H9 (cell line): ENCODE results near the gene ZNF853. TPM values are rescaled to one million over a fixed set of nuclear protein-coding genes. Genes with fewer than 3 reads are reported as not detected.

ENCODE experiments used
- DNase-seq: peaks from one replicate; pipeline ENCODE4 v3.0.0-alpha.2; 2017
- H2AFZ ChIP-seq: one replicate; pipeline ENCODE4 v1.6.1; 2013; ENCODE audit warnings: mild to moderate bottlenecking, low read length, control low read depth, moderate library complexity
- H2AK5ac ChIP-seq: 2 replicates; pipeline ENCODE4 v1.6.1; 2013; ENCODE audit warnings: low read length, control low read depth, mixed read lengths; ENCODE audit not compliant: insufficient read length
- H2BK120ac ChIP-seq: one replicate; pipeline ENCODE4 v1.6.1; 2013; ENCODE audit warnings: low read depth, mild to moderate bottlenecking, low read length, control low read depth, inconsistent platforms; ENCODE audit not compliant: poor library complexity, severe bottlenecking
- H2BK12ac ChIP-seq: 2 replicates; pipeline ENCODE4 v1.6.1; 2013; ENCODE audit warnings: low read length, control low read depth, mixed read lengths, low read depth; ENCODE audit not compliant: insufficient read length
- H2BK15ac ChIP-seq: 2 replicates; pipeline ENCODE4 v1.6.1; 2013; ENCODE audit warnings: low read depth, low read length, control low read depth
- H2BK20ac ChIP-seq: one replicate; pipeline ENCODE4 v1.6.1; 2013; ENCODE audit warnings: low read depth, mild to moderate bottlenecking, low read length, control low read depth, inconsistent platforms; ENCODE audit not compliant: poor library complexity, severe bottlenecking
- H2BK5ac ChIP-seq: 2 replicates; pipeline ENCODE4 v1.6.1; 2013; ENCODE audit warnings: low read length, control low read depth, mixed read lengths; ENCODE audit not compliant: insufficient read length
- H3K14ac ChIP-seq: 2 replicates; pipeline ENCODE4 v1.6.1; 2013; ENCODE audit warnings: low read length, control low read depth; ENCODE audit not compliant: insufficient read depth
- H3K18ac ChIP-seq: 2 replicates; pipeline ENCODE4 v1.6.1; 2013; ENCODE audit warnings: low read depth, mild to moderate bottlenecking, mixed read lengths, low read length, control low read depth; ENCODE audit not compliant: insufficient read length
- H3K23ac ChIP-seq: 2 replicates; pipeline ENCODE4 v1.6.1; 2013; ENCODE audit warnings: low read length, control low read depth, mixed read lengths, low read depth; ENCODE audit not compliant: insufficient read length
- H3K23me2 ChIP-seq: 2 replicates; pipeline ENCODE4 v1.6.1; 2013; ENCODE audit warnings: low read depth, mild to moderate bottlenecking, mixed read lengths, low read length, control low read depth; ENCODE audit not compliant: insufficient read length, poor library complexity, severe bottlenecking
- H3K27ac ChIP-seq: 2 replicates; pipeline ENCODE4 v1.5.1; 2013; ENCODE audit warnings: low read length, control low read depth, mixed read lengths, low read depth; ENCODE audit not compliant: insufficient read length
- H3K27me3 ChIP-seq: 2 replicates; pipeline ENCODE4 v1.6.1; 2013; ENCODE audit warnings: low read length, control low read depth, inconsistent platforms; ENCODE audit not compliant: insufficient read depth
- H3K4ac ChIP-seq: 2 replicates; pipeline ENCODE4 v1.6.1; 2013; ENCODE audit warnings: low read depth, mild to moderate bottlenecking, control low read depth, inconsistent platforms, low read length, moderate library complexity
- H3K4me1 ChIP-seq: 2 replicates; pipeline ENCODE4 v1.6.1; 2013; ENCODE audit warnings: low read length, control low read depth, inconsistent platforms; ENCODE audit not compliant: insufficient read depth
- H3K4me2 ChIP-seq: 2 replicates; pipeline ENCODE4 v1.6.1; 2013; ENCODE audit warnings: low read length, control low read depth, mixed read lengths; ENCODE audit not compliant: insufficient read length, insufficient read depth
- H3K56ac ChIP-seq: 2 replicates; pipeline ENCODE4 v1.6.1; 2013; ENCODE audit warnings: low read depth, mild to moderate bottlenecking, mixed read lengths, low read length, control low read depth; ENCODE audit not compliant: insufficient read length
- H3K79me1 ChIP-seq: 2 replicates; pipeline ENCODE4 v1.6.1; 2013; ENCODE audit warnings: low read depth, mild to moderate bottlenecking, moderate library complexity, low read length, control low read depth, inconsistent platforms; ENCODE audit not compliant: insufficient read depth, poor library complexity, severe bottlenecking
- H3K79me2 ChIP-seq: 2 replicates; pipeline ENCODE4 v1.6.1; 2013; ENCODE audit warnings: low read length, control low read depth, inconsistent platforms; ENCODE audit not compliant: insufficient read depth
- H3K9ac ChIP-seq: 2 replicates; pipeline ENCODE4 v1.6.1; 2013; ENCODE audit warnings: low read length, control low read depth, mixed read lengths; ENCODE audit not compliant: insufficient read length; ENCODE audit errors: extremely low read depth
- H3K9me3 ChIP-seq: one replicate; pipeline ENCODE4 v1.6.1; 2013; ENCODE audit warnings: low read depth, low read length, inconsistent platforms; ENCODE audit not compliant: control insufficient read depth
- H3T11ph ChIP-seq: one replicate; pipeline ENCODE4 v1.6.1; 2013; ENCODE audit warnings: mild to moderate bottlenecking, low read length, control low read depth, inconsistent platforms
- H4K20me1 ChIP-seq: one replicate; pipeline ENCODE4 v1.6.1; 2013; ENCODE audit not compliant: control insufficient read depth, insufficient read length, insufficient read depth
- H4K5ac ChIP-seq: 2 replicates; pipeline ENCODE4 v1.6.1; 2013; ENCODE audit warnings: low read depth, mild to moderate bottlenecking, mixed read lengths, low read length, control low read depth; ENCODE audit not compliant: insufficient read length
- H4K8ac ChIP-seq: replicated peaks from 2 replicates; pipeline ENCODE4 v1.6.1; 2013; ENCODE audit warnings: low read length, control low read depth, mixed read lengths, low read depth; ENCODE audit not compliant: insufficient read length
- H4K91ac ChIP-seq: 2 replicates; pipeline ENCODE4 v1.6.1; 2013; ENCODE audit warnings: low read depth, mild to moderate bottlenecking, moderate library complexity, mixed read lengths, low read length, control low read depth; ENCODE audit not compliant: insufficient read length
- H3K27ac Mint-ChIP-seq, 3 experiments: 2 replicates in 2 of 3; 3 replicates in 1 of 3; pipeline ENCODE4 v1.8.0; 2020 to 2021; ENCODE audit warnings: mixed read lengths in 3 of 3, mild to moderate bottlenecking in 1 of 3, moderate library complexity in 1 of 3
- H3K27me3 Mint-ChIP-seq: 2 replicates; pipeline ENCODE4 v1.8.0; 2021; ENCODE audit warnings: low read depth, mild to moderate bottlenecking, moderate library complexity, mixed read lengths
- H3K36me3 Mint-ChIP-seq, 3 experiments: 2 replicates in 2 of 3; 3 replicates in 1 of 3; pipeline ENCODE4 v1.8.0; 2020 to 2021; ENCODE audit warnings: low read depth in 3 of 3, mixed read lengths in 3 of 3; ENCODE audit not compliant: insufficient read depth in 1 of 3
- H3K4me1 Mint-ChIP-seq, 2 experiments: 2 replicates each; pipeline ENCODE4 v1.8.0; 2020; ENCODE audit warnings: mixed read lengths in 2 of 2
- H3K4me3 Mint-ChIP-seq, 2 experiments: 2 replicates in 1 of 2; 3 replicates in 1 of 2; pipeline ENCODE4 v1.8.0; 2020 to 2021; ENCODE audit warnings: mild to moderate bottlenecking in 2 of 2, mixed read lengths in 2 of 2, moderate library complexity in 1 of 2
- H3K9me3 Mint-ChIP-seq, 2 experiments: 2 replicates in 1 of 2; 3 replicates in 1 of 2; pipeline ENCODE4 v1.8.0; 2020; ENCODE audit warnings: mild to moderate bottlenecking in 2 of 2, mixed read lengths in 2 of 2, moderate library complexity in 1 of 2
- CTCF ChIP-seq: fragments of 200-600 bp; sonication (generic); conservative IDR thresholded peaks from 3 replicates; pipeline ENCODE4 v1.8.0; 2021; ENCODE audit warnings: antibody characterized with exemption, mild to moderate bottlenecking
- WGBS: extraction: QIAGEN DNeasy Blood & Tissue Kit; methylation state at CpG from one replicate; pipeline ENCODE4 v1.1.7; 2013; ENCODE audit warnings: missing lambda C conversion rate, low lambda C conversion rate, mixed read lengths; ENCODE audit not compliant: insufficient read length; ENCODE audit errors: extremely low coverage; 5-methylcytosine and 5-hydroxymethylcytosine counted together
- total RNA-seq: library from RNA; stranded (reverse); gene quantifications from 2 replicates; pipeline ENCODE4 v1.2.1, GENCODE V29; 2021

The ZNF853 gene
- total RNA-seq, 1 experiment from 2014 or later: 9.6 TPM

DNA sequence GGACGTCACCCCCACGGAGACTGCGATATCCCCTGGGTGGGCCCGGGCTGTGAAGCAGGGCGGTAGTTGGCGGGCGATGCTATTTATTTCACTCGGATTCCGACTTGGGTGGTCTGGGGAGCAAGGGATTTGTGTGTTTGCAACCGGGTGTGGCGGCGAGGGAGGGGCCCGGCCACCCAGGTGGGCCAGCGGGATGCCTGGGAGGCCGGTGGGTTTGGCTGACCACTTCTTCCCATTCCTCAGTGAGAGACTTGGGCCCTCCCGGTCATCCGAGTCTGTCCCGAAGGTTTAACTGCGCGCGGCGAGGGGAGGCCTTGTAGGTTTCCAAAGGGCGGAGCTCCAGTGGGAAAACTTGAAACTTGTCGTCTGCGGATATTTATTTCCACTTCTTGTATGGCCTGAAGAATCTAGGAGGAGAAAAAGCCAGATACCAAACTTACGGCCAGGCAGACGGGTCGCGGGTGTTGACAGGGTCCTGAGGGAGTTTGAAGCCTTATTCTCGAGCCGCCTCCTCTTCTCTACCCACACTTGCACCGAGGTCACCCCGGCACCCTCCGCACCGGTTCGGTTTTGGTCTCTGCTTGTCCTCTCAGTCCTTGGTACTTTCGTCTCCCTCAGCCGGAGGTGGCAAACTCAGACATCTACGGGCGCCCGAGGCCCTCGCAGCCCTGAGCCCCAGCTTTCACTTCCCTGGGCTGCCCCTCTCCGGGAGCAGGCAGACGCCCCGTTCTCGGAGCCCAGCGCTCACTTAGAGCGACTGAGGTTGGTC is 39.6 kb downstream of the ZNF853 start:
- Histone ChIP-seq H2AK5ac (no peak overlapping the region), H4K20me1 (no peaks in the 10 kb centered on the region), H3K4me1 (no peaks in the 10 kb centered on the region), H3K23me2 (no peaks in the 10 kb centered on the region), H3K79me2 (no peaks in the 10 kb centered on the region), H2BK20ac (no peak overlapping the region), H2BK5ac (no peak overlapping the region), H3K56ac (no peak overlapping the region), H4K91ac (no peak overlapping the region), H2AFZ (no peak overlapping the region), H3K79me1 (no peaks in the 10 kb centered on the region), H3K23ac (no peak overlapping the region), H2BK120ac (no peak overlapping the region), H2BK15ac (no peak overlapping the region), H3K18ac (no peak overlapping the region), H3K14ac (no peak overlapping the region), H4K8ac (no peak overlapping the region), H3K27me3 (no peaks in the 10 kb centered on the region), H3K27ac (no peak overlapping the region), H3K9ac (no peak overlapping the region), H2BK12ac (no peak overlapping the region), H3T11ph (no peak overlapping the region), H3K4me2 (no peak overlapping the region), H3K4ac (no peak overlapping the region), H3K9me3 (no peaks in the 10 kb centered on the region), H4K5ac (no peak overlapping the region)
- Mint-ChIP-seq H3K27me3 (no peaks in the 10 kb centered on the region), H3K4me1 (peaks cover 13 to 17% of the 10 kb centered on the region in 2 experiments), H3K36me3 (peaks cover 15 to 26% (median 20%) of the 10 kb centered on the region in 3 experiments), H3K9me3 (peaks cover 0 to 4% of the 10 kb centered on the region in 2 experiments; a peak in 3 of 5 replicates), H3K27ac (peak overlapping the region in 1 of 3 experiments; percentile 80; a peak in 1 of 7 replicates), H3K4me3 (no peak overlapping the region; a peak in 1 of 5 replicates)
- no peak for TF ChIP-seq CTCF
- no CpG with 5 or more reads among the region's 48 CpGs for WGBS
- no peak for DNase-seq
